Esophagus (tissue), 2 donors: ENCODE measurements around the gene MLPH. TPM values are rescaled to one million over a fixed set of nuclear protein-coding genes. Genes with fewer than 3 reads are reported as not detected.

Experiments
- H3K27ac ChIP-seq, 2 donors: one replicate each; pipeline ENCODE4 v1.5.1; 2013; ENCODE audit warnings: low read depth in 2 of 2, mild to moderate bottlenecking in 2 of 2, inconsistent platforms in 1 of 2, low read length in 1 of 2, moderate library complexity in 1 of 2
- H3K27me3 ChIP-seq, 2 donors: one replicate each; pipeline ENCODE4 v1.6.1; 2013; ENCODE audit warnings: low read length in 2 of 2, control low read depth in 1 of 2, mild to moderate bottlenecking in 1 of 2; ENCODE audit not compliant: insufficient read depth in 2 of 2, control insufficient read depth in 1 of 2
- H3K36me3 ChIP-seq, 2 donors: one replicate each; pipeline ENCODE4 v1.6.1; 2013; ENCODE audit warnings: low read length in 1 of 2; ENCODE audit not compliant: control insufficient read depth in 2 of 2, insufficient read depth in 2 of 2
- H3K4me1 ChIP-seq, 2 donors: one replicate each; pipeline ENCODE4 v1.6.1; 2013; ENCODE audit warnings: low read length in 1 of 2; ENCODE audit not compliant: control insufficient read depth in 2 of 2, insufficient read depth in 2 of 2
- H3K4me3 ChIP-seq, 2 donors: one replicate each; pipeline ENCODE4 v1.5.1; 2013; ENCODE audit warnings: low read length in 2 of 2, mild to moderate bottlenecking in 2 of 2, low read depth in 1 of 2, moderate library complexity in 1 of 2
- H3K9me3 ChIP-seq, 2 donors: one replicate each; pipeline ENCODE4 v1.6.1; 2013; ENCODE audit warnings: mild to moderate bottlenecking in 2 of 2, low read depth in 1 of 2, low read length in 1 of 2, moderate library complexity in 1 of 2; ENCODE audit not compliant: control insufficient read depth in 2 of 2, insufficient read depth in 1 of 2
- WGBS, 2 donors: extraction: QIAGEN DNeasy Blood & Tissue Kit; methylation state at CpG; one replicate each; pipeline ENCODE4 v1.1.7; 2013; 5-methylcytosine and 5-hydroxymethylcytosine counted together
- polyA plus RNA-seq, 2 donors: library from polyadenylated mRNA; stranded (reverse); fragments of 200-250 nt; gene quantifications; one replicate each; pipeline ENCODE4 v1.2.3, GENCODE V29; 2013
- donor health status: healthy with polysubstance abuse.
- donor health status: Bipolar disorder and iron deficiency.

Gene MLPH
- polyA plus RNA-seq, 2 donors = 3.4 to 4.4 TPM

- peak overlapping the region; percentile 81 to 87 for H3K27ac ChIP-seq
- H3K9me3 ChIP-seq = no peaks in the 10 kb centered on the region
- H3K4me1 ChIP-seq = peaks cover 0 to 9% of the 10 kb centered on the region in 2 donors
- 1% methylated on average over 62 to 79 of the region's 79 CpGs for WGBS, 2 donors
- peak overlapping the region; percentile 60 to 66 for H3K4me3 ChIP-seq
- no peaks in the 10 kb centered on the region for H3K36me3 ChIP-seq
- no peaks in the 10 kb centered on the region for H3K27me3 ChIP-seq
These were observed 11.9 kb upstream of the MLPH start for GRCh38 chr2:237474931-237475703.

- Histone ChIP-seq H3K36me3 (no peaks in the 10 kb centered on the region), H3K4me1 (peaks cover 0 to 9% of the 10 kb centered on the region in 2 donors), H3K4me3 (peak overlapping the region; percentile 60 to 66), H3K27ac (peak overlapping the region in 1 of 2 donors; percentile 87), H3K9me3 (no peaks in the 10 kb centered on the region), H3K27me3 (no peaks in the 10 kb centered on the region)
- 15% methylated on average over 17 of the region's 17 CpGs for WGBS, 2 donors
These were observed 11.3 kb upstream of the MLPH start for GRCh38 chr2:237475704-237476141.

- no peaks in the 10 kb centered on the region for H3K27me3 ChIP-seq
- no peaks in the 10 kb centered on the region for H3K36me3 ChIP-seq
- WGBS, 2 donors = 87 to 92% methylated on average over 2 of the region's 2 CpGs
- H3K9me3 ChIP-seq = no peaks in the 10 kb centered on the region
- H3K4me1 ChIP-seq = peaks cover 0 to 11% of the 10 kb centered on the region in 2 donors
- H3K4me3 ChIP-seq = no peak overlapping the region
- no peak overlapping the region for H3K27ac ChIP-seq
These were observed 9.0 kb upstream of the MLPH start for GRCh38 chr2:237478095-237478494.

GRCh38 chr2:237478979-237479378 is 8.1 kb upstream of the MLPH start:
- no peaks in the 10 kb centered on the region for H3K27me3 ChIP-seq
- no peaks in the 10 kb centered on the region for H3K36me3 ChIP-seq
- no peak overlapping the region for H3K4me3 ChIP-seq
- H3K27ac ChIP-seq = no peak overlapping the region
- no peaks in the 10 kb centered on the region for H3K9me3 ChIP-seq
- H3K4me1 ChIP-seq = peaks cover 0 to 13% of the 10 kb centered on the region in 2 donors
- 46 to 67% methylated on average over 3 of the region's 3 CpGs for WGBS, 2 donors

GRCh38 chr2:237479747-237480146 is 7.3 kb upstream of the MLPH start:
- Histone ChIP-seq H3K36me3 (no peaks in the 10 kb centered on the region), H3K27ac (no peak overlapping the region), H3K4me1 (peaks cover 0 to 8% of the 10 kb centered on the region in 2 donors), H3K9me3 (no peaks in the 10 kb centered on the region), H3K27me3 (no peaks in the 10 kb centered on the region), H3K4me3 (no peak overlapping the region)
- 35 to 53% methylated on average over 4 of the region's 4 CpGs for WGBS, 2 donors

GRCh38 chr2:237480556-237480955 is 6.5 kb upstream of the MLPH start:
- H3K36me3 ChIP-seq = no peaks in the 10 kb centered on the region
- H3K4me1 ChIP-seq = peaks cover 0 to 8% of the 10 kb centered on the region in 2 donors
- WGBS, 2 donors = 88 to 89% methylated on average over 7 of the region's 7 CpGs
- no peak overlapping the region for H3K4me3 ChIP-seq
- H3K27me3 ChIP-seq = no peaks in the 10 kb centered on the region
- H3K9me3 ChIP-seq = no peaks in the 10 kb centered on the region
- no peak overlapping the region for H3K27ac ChIP-seq

GRCh38 chr2:237480988-237481525 is 6.0 kb upstream of the MLPH start:
- Histone ChIP-seq H3K27me3 (no peaks in the 10 kb centered on the region), H3K27ac (no peak overlapping the region), H3K36me3 (no peaks in the 10 kb centered on the region), H3K4me3 (no peak overlapping the region), H3K4me1 (peaks cover 0 to 5% of the 10 kb centered on the region in 2 donors), H3K9me3 (no peaks in the 10 kb centered on the region)
- WGBS, 2 donors = 91 to 95% methylated on average over 3 of the region's 3 CpGs

- Histone ChIP-seq H3K27ac (peak overlapping the region in 1 of 2 donors; percentile 36), H3K27me3 (no peaks in the 10 kb centered on the region), H3K9me3 (no peaks in the 10 kb centered on the region), H3K4me1 (peaks cover 6 to 16% of the 10 kb centered on the region in 2 donors), H3K4me3 (no peak overlapping the region), H3K36me3 (no peaks in the 10 kb centered on the region)
- 25 to 33% methylated on average over 6 of the region's 6 CpGs for WGBS, 2 donors
These were observed 4.6 kb upstream of the MLPH start for GRCh38 chr2:237482485-237482884.

- Histone ChIP-seq H3K4me3 (no peak overlapping the region), H3K27ac (peak overlapping the region; percentile 1 to 66), H3K36me3 (no peaks in the 10 kb centered on the region), H3K27me3 (no peaks in the 10 kb centered on the region), H3K4me1 (peaks cover 6 to 17% of the 10 kb centered on the region in 2 donors), H3K9me3 (no peaks in the 10 kb centered on the region)
- WGBS, 2 donors = 65 to 66% methylated on average over 9 of the region's 9 CpGs
These were observed 3.9 kb upstream of the MLPH start for GRCh38 chr2:237483018-237483731.
